Caco-2 (cell line): ENCODE results near the gene TAB3. TPM values are rescaled to one million over a fixed set of nuclear protein-coding genes. Genes with fewer than 3 reads are reported as not detected.

Source experiments
- BruUV-seq: library from RNA; stranded (reverse); fragments of 400-500 nt; replicated peaks from 2 replicates; lab custom pipeline; 2021; lab: Mats Ljungman, UMichigan
- CTCF ChIA-PET: fragments of 300-600 bp; sonication (Branson Sonifier 250); formaldehyde crosslinking; loops from one replicate; lab custom pipeline; 2022; ENCODE audit warnings: antibody characterized with exemption; lab: Charles Lee
- POLR2A ChIA-PET: fragments of 300-600 bp; sonication (Branson Sonifier 250); formaldehyde crosslinking; loops from one replicate; lab custom pipeline; 2022; ENCODE audit warnings: antibody characterized with exemption; lab: Charles Lee
- DNase-seq, 2 experiments: peaks; one replicate each; pipeline versions ENCODE4 v3.0.0 to v3.0.0-alpha.2; 2020 to 2022
- H3K27me3 ChIP-seq: replicated peaks from 2 replicates; pipeline ENCODE4 v1.6.0; 2011; ENCODE audit warnings: low read length; ENCODE audit not compliant: control insufficient read depth, insufficient read depth
- H3K36me3 ChIP-seq: 2 replicates; pipeline ENCODE4 v1.5.1; 2011; ENCODE audit warnings: low read length; ENCODE audit not compliant: control insufficient read depth, insufficient read depth
- H3K4me1 ChIP-seq: fragments of 250-450 bp; sonication (Bioruptor Pico); 2 replicates; pipeline ENCODE4 v1.5.1; 2020; ENCODE audit warnings: mild to moderate bottlenecking
- H3K4me3 ChIP-seq: 2 replicates; pipeline ENCODE4 v1.5.1; 2011; ENCODE audit warnings: low read depth, mild to moderate bottlenecking, control low read depth, low read length
- H3K9me3 ChIP-seq: fragments of 250-450 bp; sonication (Bioruptor Pico); 2 replicates; pipeline ENCODE4 v1.5.1; 2020; ENCODE audit warnings: mild to moderate bottlenecking, moderate library complexity
- H3K27ac Mint-ChIP-seq: one replicate; pipeline ENCODE4 v1.8.0; 2022; ENCODE audit warnings: mixed read lengths; ENCODE audit not compliant: unreplicated experiment
- H3K27me3 Mint-ChIP-seq: one replicate; pipeline ENCODE4 v1.8.0; 2022; ENCODE audit warnings: mixed read lengths; ENCODE audit not compliant: insufficient read depth, unreplicated experiment
- H3K36me3 Mint-ChIP-seq: one replicate; pipeline ENCODE4 v1.8.0; 2022; ENCODE audit warnings: mild to moderate bottlenecking, mixed read lengths; ENCODE audit not compliant: insufficient read depth, unreplicated experiment
- H3K4me1 Mint-ChIP-seq: one replicate; pipeline ENCODE4 v1.8.0; 2022; ENCODE audit warnings: low read depth, mixed read lengths; ENCODE audit not compliant: unreplicated experiment
- H3K4me3 Mint-ChIP-seq: one replicate; pipeline ENCODE4 v1.8.0; 2022; ENCODE audit warnings: mild to moderate bottlenecking, moderate library complexity, mixed read lengths; ENCODE audit not compliant: unreplicated experiment
- H3K9me3 Mint-ChIP-seq: one replicate; pipeline ENCODE4 v1.8.0; 2022; ENCODE audit warnings: mixed read lengths; ENCODE audit not compliant: unreplicated experiment
- CTCF ChIP-seq, 2 experiments: fragments of 200-600 bp in 1 of 2; IDR thresholded peaks; 1 replicate in 1 of 2; 2 replicates in 1 of 2; pipeline versions ENCODE4 v1.5.1 to v1.8.0; 2011 to 2022; ENCODE audit warnings: antibody characterized with exemption in 1 of 2, control low read depth in 1 of 2, inconsistent platforms in 1 of 2, low read depth in 1 of 2, low read length in 1 of 2, mild to moderate bottlenecking in 1 of 2, moderate library complexity in 1 of 2; ENCODE audit not compliant: insufficient read depth in 1 of 2, severe bottlenecking in 1 of 2, unreplicated experiment in 1 of 2
- intact Hi-C: fragments of 100-400 bp; cut with micrococcal nuclease; formaldehyde crosslinking; loops from one replicate; pipeline ENCODE4 v1.10.0; 2022; ENCODE audit not compliant: unreplicated experiment
- total RNA-seq: library from RNA; stranded (reverse); gene quantifications from 2 replicates; pipeline ENCODE4 v1.2.3, GENCODE V29; 2022

TAB3 gene
- total RNA-seq, 1 experiment from 2014 or later, result 14.8 TPM

GRCh38 chrX:30791296-30792278 is 97.5 kb downstream of the TAB3 start:
- no peaks in the 10 kb centered on the region for H3K9me3 ChIP-seq
- POLR2A ChIA-PET, result no interaction called here
- H3K4me1 ChIP-seq, result no peaks in the 10 kb centered on the region
- H3K4me3 ChIP-seq, result no peak overlapping the region
- no peak for TF ChIP-seq CTCF (IDR thresholded peaks at IDR 0.05; ENCODE audit: insufficient read depth in 1 of 2, low read depth in 1 of 2, low read length in 1 of 2, severe bottlenecking in 1 of 2, unreplicated experiment in 1 of 2)
- CTCF ChIA-PET, result no interaction called here
- Mint-ChIP-seq H3K4me1 (no peaks in the 10 kb centered on the region), H3K27me3 (no peaks in the 10 kb centered on the region), H3K4me3 (no peak overlapping the region), H3K9me3 (no peaks in the 10 kb centered on the region), H3K36me3 (no peaks in the 10 kb centered on the region), H3K27ac (no peak overlapping the region)
- intact Hi-C loops, result no loop called here
- no peak for DNase-seq
- H3K27me3 ChIP-seq, result no peaks in the 10 kb centered on the region
- no peaks in the 10 kb centered on the region; the same call in 1 of the 2 replicates for H3K36me3 ChIP-seq
- no TSS peak for BruUV-seq

DNA sequence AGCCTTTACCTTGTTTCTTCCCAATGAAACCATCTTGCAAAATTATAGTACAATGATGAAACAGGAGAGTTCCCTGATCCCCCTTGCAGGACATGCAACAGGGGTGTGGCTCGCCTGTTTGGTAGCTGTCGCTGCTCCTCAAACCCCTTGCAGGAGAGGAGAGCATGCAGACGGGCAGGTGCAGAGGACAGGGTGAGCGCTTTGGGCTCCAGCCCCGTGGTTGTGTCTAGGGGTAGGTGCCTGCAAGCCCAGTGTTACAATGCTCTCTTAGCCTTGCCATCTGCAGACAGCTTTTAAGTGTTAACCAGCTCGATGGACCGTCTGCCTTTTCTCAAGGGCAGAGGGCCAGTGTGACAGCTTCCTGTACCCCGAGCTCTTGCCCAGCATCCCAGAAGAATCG is 102.0 kb downstream of the TAB3 start:
- Histone ChIP-seq H3K4me3 (no peak overlapping the region), H3K27me3 (no peaks in the 10 kb centered on the region), H3K4me1 (no peaks in the 10 kb centered on the region), H3K9me3 (no peaks in the 10 kb centered on the region), H3K36me3 (no peaks in the 10 kb centered on the region; the same call in 1 of the 2 replicates)
- ChIA-PET POLR2A (no interaction called here), CTCF (no interaction called here)
- DNase-seq, result no peak
- Mint-ChIP-seq H3K36me3 (no peaks in the 10 kb centered on the region), H3K27me3 (no peaks in the 10 kb centered on the region), H3K9me3 (no peaks in the 10 kb centered on the region), H3K4me3 (no peak overlapping the region), H3K27ac (no peak overlapping the region), H3K4me1 (no peaks in the 10 kb centered on the region)
- no TSS peak for BruUV-seq
- intact Hi-C loops, result no loop called here
- no peak for TF ChIP-seq CTCF (IDR thresholded peaks at IDR 0.05; ENCODE audit: insufficient read depth in 1 of 2, low read depth in 1 of 2, low read length in 1 of 2, severe bottlenecking in 1 of 2, unreplicated experiment in 1 of 2)

DNA sequence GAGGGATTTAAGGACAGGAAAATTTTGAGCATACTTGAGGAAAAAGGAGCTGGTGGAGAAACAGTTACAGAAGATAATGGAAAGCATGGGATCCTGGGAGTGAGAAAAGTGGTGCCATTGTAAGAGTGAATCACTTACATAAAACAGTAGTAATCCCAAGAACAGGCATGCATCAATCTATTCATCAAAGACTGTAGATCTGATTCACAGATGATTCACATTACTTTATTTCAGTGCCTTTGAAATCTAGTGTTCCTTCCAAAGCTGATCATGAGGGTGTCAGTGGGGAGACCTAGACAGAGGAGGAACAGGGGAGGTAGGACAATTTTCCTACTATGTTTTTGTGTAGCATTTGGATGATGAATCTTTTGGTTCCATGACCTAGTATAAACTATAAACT is 102.7 kb downstream of the TAB3 start:
- CTCF ChIA-PET, result no interaction called here
- Histone ChIP-seq H3K4me3 (no peak overlapping the region), H3K9me3 (no peaks in the 10 kb centered on the region), H3K36me3 (no peaks in the 10 kb centered on the region; the same call in 1 of the 2 replicates), H3K27me3 (no peaks in the 10 kb centered on the region), H3K4me1 (no peaks in the 10 kb centered on the region)
- intact Hi-C loops, result no loop called here
- no peak overlapping the region for H3K4me3 Mint-ChIP-seq
- H3K27ac Mint-ChIP-seq, result no peak overlapping the region
- no peak for TF ChIP-seq CTCF (IDR thresholded peaks at IDR 0.05; ENCODE audit: insufficient read depth in 1 of 2, low read depth in 1 of 2, low read length in 1 of 2, severe bottlenecking in 1 of 2, unreplicated experiment in 1 of 2)
- H3K9me3 Mint-ChIP-seq, result no peaks in the 10 kb centered on the region
- BruUV-seq, result no TSS peak
- DNase-seq, result no peak
- H3K36me3 Mint-ChIP-seq, result no peaks in the 10 kb centered on the region
- H3K27me3 Mint-ChIP-seq, result no peaks in the 10 kb centered on the region
- H3K4me1 Mint-ChIP-seq, result no peaks in the 10 kb centered on the region
- POLR2A ChIA-PET, result no interaction called here
